Natural killer cell (primary cell): ENCODE results near the gene PSD4. TPM values are rescaled to one million over a fixed set of nuclear protein-coding genes. Genes with fewer than 3 reads are reported as not detected.

Experiments used
- ATAC-seq, 3 donors: fragments of 150-1000 bp in 2 of 3; fragments of 200-7000 bp in 1 of 3; cut with Tn5 transposase; 1 replicate in 1 of 3; 2 replicates in 2 of 3; pipeline ENCODE4 v1.10.0; 2021; ENCODE audit warnings: mild to moderate bottlenecking in 2 of 3, moderate library complexity in 2 of 3
- DNase-seq, 2 donors: peaks; one replicate each; pipeline versions ENCODE4 v3.0.0 to v3.0.0-alpha.2; 2013 to 2021; ENCODE audit warnings: mixed read lengths in 1 of 2
- H3K27ac ChIP-seq: one replicate; pipeline ENCODE4 v1.5.1; 2013; ENCODE audit warnings: mild to moderate bottlenecking, low read length
- H3K27me3 ChIP-seq: one replicate; pipeline ENCODE4 v1.6.1; 2013; ENCODE audit warnings: low read length; ENCODE audit not compliant: control insufficient read depth, insufficient read depth
- H3K36me3 ChIP-seq: one replicate; pipeline ENCODE4 v1.6.1; 2013; ENCODE audit warnings: low read length; ENCODE audit not compliant: control insufficient read depth, insufficient read depth
- H3K4me1 ChIP-seq: one replicate; pipeline ENCODE4 v1.6.1; 2013; ENCODE audit warnings: low read length; ENCODE audit not compliant: control insufficient read depth, insufficient read depth
- H3K4me3 ChIP-seq: one replicate; pipeline ENCODE4 v1.5.1; 2013; ENCODE audit warnings: low read length
- H3K9me3 ChIP-seq: one replicate; pipeline ENCODE4 v1.6.1; 2013; ENCODE audit warnings: low read length; ENCODE audit not compliant: control insufficient read depth, insufficient read depth
- H3K27ac Mint-ChIP-seq, 2 donors: one replicate each; pipeline ENCODE4 v1.8.0; 2022; ENCODE audit warnings: mild to moderate bottlenecking in 2 of 2, mixed read lengths in 2 of 2, moderate library complexity in 1 of 2
- H3K27me3 Mint-ChIP-seq, 2 donors: one replicate each; pipeline ENCODE4 v1.8.0; 2022; ENCODE audit warnings: low read depth in 2 of 2, mixed read lengths in 2 of 2
- H3K36me3 Mint-ChIP-seq: one replicate; pipeline ENCODE4 v1.8.0; 2022; ENCODE audit warnings: mixed read lengths
- H3K4me1 Mint-ChIP-seq, 2 donors: one replicate each; pipeline ENCODE4 v1.8.0; 2022; ENCODE audit warnings: mixed read lengths in 2 of 2
- H3K4me3 Mint-ChIP-seq: one replicate; pipeline ENCODE4 v1.8.0; 2022; ENCODE audit warnings: mild to moderate bottlenecking, moderate library complexity, mixed read lengths
- H3K9me3 Mint-ChIP-seq, 2 donors: one replicate each; pipeline ENCODE4 v1.8.0; 2022; ENCODE audit warnings: mixed read lengths in 2 of 2
- WGBS: methylation state at CpG from one replicate; pipeline ENCODE4 v1.1.7; 2013; ENCODE audit warnings: missing lambda C conversion rate; ENCODE audit not compliant: insufficient coverage; 5-methylcytosine and 5-hydroxymethylcytosine counted together
- intact Hi-C: fragments of 100-400 bp; cut with micrococcal nuclease; formaldehyde crosslinking; loops from one replicate; pipeline ENCODE4 v1.14.2; 2022
- total RNA-seq, 4 donors: library from RNA; stranded (reverse); fragments of 120-200 nt in 1 of 4; gene quantifications; one replicate each; pipeline versions ENCODE4 v1.2.3 to v1.2.4, GENCODE V29; 2013 to 2022
- TF ChIP-seq, protein P1 (sequence below): fragments of 200-600 bp; IDR thresholded peaks from one replicate; pipeline ENCODE4 v1.8.0; 2022; ENCODE audit warnings: antibody characterized with exemption

The PSD4 gene
- total RNA-seq, 3 donors from 2014 or later (not counting 1 experiment from before 2014, with no cell fraction given): 280 to 347 (median 340) TPM

DNA sequence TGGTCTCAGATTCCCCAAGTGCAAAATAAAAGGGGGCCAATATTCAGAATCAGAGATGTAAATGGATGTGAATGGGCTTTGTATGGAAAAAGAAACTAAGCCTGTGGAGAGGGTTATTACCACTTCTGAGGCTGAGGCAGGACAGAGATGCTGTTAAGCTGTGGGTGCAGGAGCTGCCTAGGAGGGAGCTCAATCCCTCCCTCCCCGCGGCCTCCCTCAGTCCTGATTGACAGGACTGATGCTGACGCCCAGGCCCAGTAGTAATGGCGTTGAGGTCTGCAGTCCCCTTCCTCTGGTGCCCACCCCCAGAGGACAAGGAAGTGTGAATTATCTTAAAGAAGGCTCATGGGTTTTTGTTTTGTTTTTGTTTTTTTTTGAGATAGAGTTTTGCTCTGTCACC is 40.4 kb downstream of the PSD4 start:
- no peak overlapping the region for H3K27ac ChIP-seq
- no peak overlapping the region for H3K4me3 ChIP-seq
- Mint-ChIP-seq H3K27ac (peak overlapping the region in 1 of 2 donors; percentile 21), H3K36me3 (no peaks in the 10 kb centered on the region), H3K27me3 (no peaks in the 10 kb centered on the region), H3K9me3 (no peaks in the 10 kb centered on the region), H3K4me3 (no peak overlapping the region), H3K4me1 (peaks cover 16 to 24% of the 10 kb centered on the region in 2 donors)
- intact Hi-C loops: no loop called here
- ATAC-seq: no peak
- DNase-seq: no peak
- whole genome bisulfite sequencing: 74% methylated on average over 4 of the region's 4 CpGs
- H3K4me1 ChIP-seq: peaks cover 23% of the 10 kb centered on the region
- TF ChIP-seq, protein P1, sequence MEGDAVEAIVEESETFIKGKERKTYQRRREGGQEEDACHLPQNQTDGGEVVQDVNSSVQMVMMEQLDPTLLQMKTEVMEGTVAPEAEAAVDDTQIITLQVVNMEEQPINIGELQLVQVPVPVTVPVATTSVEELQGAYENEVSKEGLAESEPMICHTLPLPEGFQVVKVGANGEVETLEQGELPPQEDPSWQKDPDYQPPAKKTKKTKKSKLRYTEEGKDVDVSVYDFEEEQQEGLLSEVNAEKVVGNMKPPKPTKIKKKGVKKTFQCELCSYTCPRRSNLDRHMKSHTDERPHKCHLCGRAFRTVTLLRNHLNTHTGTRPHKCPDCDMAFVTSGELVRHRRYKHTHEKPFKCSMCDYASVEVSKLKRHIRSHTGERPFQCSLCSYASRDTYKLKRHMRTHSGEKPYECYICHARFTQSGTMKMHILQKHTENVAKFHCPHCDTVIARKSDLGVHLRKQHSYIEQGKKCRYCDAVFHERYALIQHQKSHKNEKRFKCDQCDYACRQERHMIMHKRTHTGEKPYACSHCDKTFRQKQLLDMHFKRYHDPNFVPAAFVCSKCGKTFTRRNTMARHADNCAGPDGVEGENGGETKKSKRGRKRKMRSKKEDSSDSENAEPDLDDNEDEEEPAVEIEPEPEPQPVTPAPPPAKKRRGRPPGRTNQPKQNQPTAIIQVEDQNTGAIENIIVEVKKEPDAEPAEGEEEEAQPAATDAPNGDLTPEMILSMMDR: no peak
- no peaks in the 10 kb centered on the region for H3K27me3 ChIP-seq
- no peaks in the 10 kb centered on the region for H3K9me3 ChIP-seq
- no peaks in the 10 kb centered on the region for H3K36me3 ChIP-seq

DNA sequence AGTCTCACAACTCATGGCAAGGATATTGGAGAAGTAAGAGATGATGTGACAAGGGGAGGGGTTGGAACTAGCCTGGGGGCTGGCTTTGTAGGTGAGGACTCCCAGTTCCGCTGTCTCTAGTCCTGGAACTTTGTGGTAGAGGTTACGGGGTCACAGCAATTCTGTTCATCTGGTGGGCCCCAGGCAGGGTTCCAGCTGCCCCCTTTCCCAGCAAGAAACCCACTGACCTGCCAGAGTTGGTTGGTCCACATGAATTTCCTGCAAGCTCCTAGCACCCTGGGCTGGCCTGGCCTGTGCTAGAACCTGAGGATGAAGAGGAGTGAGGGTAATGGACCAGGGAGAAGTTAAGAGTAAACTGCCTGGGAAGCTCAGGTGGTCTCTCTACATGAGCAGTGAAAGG is 41.3 kb downstream of the PSD4 start:
- no peaks in the 10 kb centered on the region for H3K9me3 ChIP-seq
- H3K4me1 ChIP-seq: peaks cover 23% of the 10 kb centered on the region
- no peak overlapping the region for H3K4me3 ChIP-seq
- Mint-ChIP-seq H3K9me3 (no peaks in the 10 kb centered on the region), H3K4me1 (peaks cover 16 to 24% of the 10 kb centered on the region in 2 donors), H3K36me3 (no peaks in the 10 kb centered on the region), H3K27me3 (no peaks in the 10 kb centered on the region), H3K4me3 (no peak overlapping the region), H3K27ac (peak overlapping the region in 1 of 2 donors; percentile 21)
- DNase-seq (no peak), ATAC-seq (no peak)
- WGBS: 95% methylated on average over 2 of the region's 2 CpGs
- TF ChIP-seq, protein P1: no peak
- no peaks in the 10 kb centered on the region for H3K36me3 ChIP-seq
- H3K27ac ChIP-seq: no peak overlapping the region
- H3K27me3 ChIP-seq: no peaks in the 10 kb centered on the region
- intact Hi-C loops: no loop called here

GRCh38 chr2:113216321-113216720 is 42.5 kb downstream of the PSD4 start:
- no peaks in the 10 kb centered on the region for H3K9me3 ChIP-seq
- no peaks in the 10 kb centered on the region for H3K36me3 ChIP-seq
- no peak overlapping the region for H3K27ac Mint-ChIP-seq
- H3K4me1 Mint-ChIP-seq: peaks cover 16 to 24% of the 10 kb centered on the region in 2 donors
- H3K27me3 ChIP-seq: no peaks in the 10 kb centered on the region
- intact Hi-C loops: no loop called here
- no peaks in the 10 kb centered on the region for H3K36me3 Mint-ChIP-seq
- ATAC-seq: no peak
- no peaks in the 10 kb centered on the region for H3K9me3 Mint-ChIP-seq
- no peak overlapping the region for H3K27ac ChIP-seq
- H3K27me3 Mint-ChIP-seq: no peaks in the 10 kb centered on the region
- TF ChIP-seq, protein P1: no peak
- WGBS: 95% methylated on average over 2 of the region's 2 CpGs
- H3K4me1 ChIP-seq: peaks cover 23% of the 10 kb centered on the region
- no peak for DNase-seq
- H3K4me3 Mint-ChIP-seq: no peak overlapping the region
- H3K4me3 ChIP-seq: no peak overlapping the region

GRCh38 chr2:113216891-113217454 is 43.2 kb downstream of the PSD4 start:
- TF ChIP-seq, protein P1: no peak
- intact Hi-C loops: no loop called here
- Histone ChIP-seq H3K27me3 (no peaks in the 10 kb centered on the region), H3K4me3 (no peak overlapping the region), H3K4me1 (peaks cover 23% of the 10 kb centered on the region), H3K36me3 (no peaks in the 10 kb centered on the region), H3K9me3 (no peaks in the 10 kb centered on the region), H3K27ac (no peak overlapping the region)
- no peaks in the 10 kb centered on the region for H3K9me3 Mint-ChIP-seq
- peak overlapping the region; percentile 52 for H3K4me3 Mint-ChIP-seq
- peak overlapping the region in 1 of 2 donors; percentile 62 for H3K27ac Mint-ChIP-seq
- H3K36me3 Mint-ChIP-seq: no peaks in the 10 kb centered on the region
- peaks cover 16 to 24% of the 10 kb centered on the region in 2 donors for H3K4me1 Mint-ChIP-seq
- ATAC-seq (no peak), DNase-seq (no peak)
- 64% methylated on average over 5 of the region's 6 CpGs for WGBS
- H3K27me3 Mint-ChIP-seq: no peaks in the 10 kb centered on the region
